Thyroid gland (tissue), 4 donors: ENCODE data around the gene SIPA1L3. TPM values are rescaled to one million over a fixed set of nuclear protein-coding genes. Genes with fewer than 3 reads are reported as not detected.

Source experiments
- DNase-seq, 2 donors: peaks; one replicate each; pipeline ENCODE4 v3.0.0-alpha.2; 2019
- H3K27ac ChIP-seq, 3 donors: fragments of 200-600 bp; sonication (generic); 1 replicate in 2 of 3; 2 replicates in 1 of 3; pipeline ENCODE4 v1.5.1; 2016 to 2019; ENCODE audit warnings: mild to moderate bottlenecking in 1 of 3, moderate library complexity in 1 of 3
- H3K27me3 ChIP-seq: fragments of 200-600 bp; sonication (generic); one replicate; pipeline ENCODE4 v1.5.1; 2019
- H3K36me3 ChIP-seq, 2 donors: fragments of 200-600 bp; sonication (generic); one replicate each; pipeline ENCODE4 v1.5.1; 2016 to 2019
- H3K4me1 ChIP-seq, 2 donors: fragments of 200-600 bp; sonication (generic); one replicate each; pipeline ENCODE4 v1.5.1; 2017 to 2019
- H3K4me3 ChIP-seq, 3 donors: fragments of 200-600 bp; sonication (generic); replicated peaks in 1 of 3; 1 replicate in 2 of 3; 2 replicates in 1 of 3; pipeline ENCODE4 v1.5.1; 2016; ENCODE audit warnings: mild to moderate bottlenecking in 1 of 3
- H3K9me3 ChIP-seq: fragments of 200-600 bp; sonication (generic); one replicate; pipeline ENCODE4 v1.5.1; 2017
- CTCF ChIP-seq, 6 experiments: fragments of 200-600 bp in 3 of 6; fragments of 450-650 bp in 3 of 6; sonication (generic) in 3 of 6; IDR thresholded peaks; one replicate each; pipeline ENCODE4 v1.5.1; 2016 to 2019; ENCODE audit warnings: antibody characterized with exemption in 6 of 6, mild to moderate bottlenecking in 2 of 6, inconsistent platforms in 1 of 6, moderate library complexity in 1 of 6
- POLR2A ChIP-seq, 2 donors: fragments of 450-650 bp; IDR thresholded peaks; one replicate each; pipeline ENCODE4 v1.6.1; 2017; ENCODE audit warnings: antibody characterized with exemption in 2 of 2, mild to moderate bottlenecking in 2 of 2, moderate library complexity in 1 of 2
- WGBS, 2 donors: methylation state at CpG; one replicate each; pipeline ENCODE4 v1.1.5; 2017; 5-methylcytosine and 5-hydroxymethylcytosine counted together
- intact Hi-C: fragments of 100-400 bp; cut with DNase I; formaldehyde crosslinking; loops from one replicate; pipeline ENCODE4 v1.15.1; 2023
- total RNA-seq, 4 donors: library from RNA; depleted of rRNA; stranded (reverse); fragments of >200 nt; gene quantifications; one replicate each; pipeline ENCODE4 v1.2.3, GENCODE V29; 2016

SIPA1L3 gene
- total RNA-seq, 4 donors from 2014 or later: 39.4 to 130 (median 116) TPM

- intact Hi-C loops: loop anchor here (10.0 kb wide), 1 partner anchor 77 kb away; no protein-coding TSS in a partner anchor
- Histone ChIP-seq H3K4me3 (no peak overlapping the region), H3K36me3 (no peaks in the 10 kb centered on the region), H3K9me3 (no peaks in the 10 kb centered on the region), H3K27ac (peak overlapping the region in 1 of 3 donors; percentile 26), H3K4me1 (peaks cover 48 to 49% of the 10 kb centered on the region in 2 donors), H3K27me3 (no peaks in the 10 kb centered on the region)
- WGBS, 2 donors: 82 to 88% methylated on average over 12 of the region's 12 CpGs
- no peak for DNase-seq
- TF ChIP-seq POLR2A (IDR thresholded peaks at IDR 0.05) (no peak), CTCF (IDR thresholded peaks at IDR 0.05) (no peak)
Observed at GRCh38 chr19:37987356-37988332, 80.6 kb downstream of the SIPA1L3 start.

GRCh38 chr19:37988758-37989635 is 82.0 kb downstream of the SIPA1L3 start:
- H3K27me3 ChIP-seq: no peaks in the 10 kb centered on the region
- H3K4me3 ChIP-seq: no peak overlapping the region
- H3K36me3 ChIP-seq: no peaks in the 10 kb centered on the region
- TF ChIP-seq POLR2A (IDR thresholded peaks at IDR 0.05) (no peak), CTCF (IDR thresholded peaks at IDR 0.05) (no peak)
- no peaks in the 10 kb centered on the region for H3K9me3 ChIP-seq
- no peak overlapping the region for H3K27ac ChIP-seq
- intact Hi-C loops: loop anchor here (10.0 kb wide), 1 partner anchor 76 kb away; no protein-coding TSS in a partner anchor
- WGBS, 2 donors: 85 to 87% methylated on average over 13 of the region's 13 CpGs
- no peak for DNase-seq
- peaks cover 45 to 52% of the 10 kb centered on the region in 2 donors for H3K4me1 ChIP-seq

GRCh38 chr19:37989855-37990254 is 82.8 kb downstream of the SIPA1L3 start:
- no peaks in the 10 kb centered on the region for H3K36me3 ChIP-seq
- TF ChIP-seq POLR2A (IDR thresholded peaks at IDR 0.05) (no peak), CTCF (IDR thresholded peaks at IDR 0.05) (no peak)
- no peaks in the 10 kb centered on the region for H3K9me3 ChIP-seq
- WGBS, 2 donors: 65 to 79% methylated on average over 5 to 7 of the region's 7 CpGs
- no peak overlapping the region for H3K27ac ChIP-seq
- peaks cover 54 to 60% of the 10 kb centered on the region in 2 donors for H3K4me1 ChIP-seq
- no peak for DNase-seq
- no peak overlapping the region for H3K4me3 ChIP-seq
- intact Hi-C loops: loop anchor here (10.0 kb wide), 1 partner anchor 75 kb away; no protein-coding TSS in a partner anchor
- no peaks in the 10 kb centered on the region for H3K27me3 ChIP-seq

GRCh38 chr19:37990362-37990761 is 83.4 kb downstream of the SIPA1L3 start:
- intact Hi-C loops: no loop called here
- Histone ChIP-seq H3K9me3 (no peaks in the 10 kb centered on the region), H3K27ac (peak overlapping the region in 1 of 3 donors; percentile 50), H3K36me3 (no peaks in the 10 kb centered on the region), H3K27me3 (no peaks in the 10 kb centered on the region), H3K4me3 (no peak overlapping the region), H3K4me1 (peaks cover 57 to 65% of the 10 kb centered on the region in 2 donors)
- no peak for TF ChIP-seq POLR2A (IDR thresholded peaks at IDR 0.05)
- no peak for TF ChIP-seq CTCF (IDR thresholded peaks at IDR 0.05)
- DNase-seq: no peak
- WGBS, 2 donors: 90% methylated on average over 5 to 10 of the region's 10 CpGs
